T-helper 9 cell (primary cell): ENCODE data around the gene CTIF.

ENCODE experiments used
- DNase-seq: peaks from one replicate; pipeline ENCODE4 v3.0.0-alpha.2; 2020

The CTIF gene

DNA sequence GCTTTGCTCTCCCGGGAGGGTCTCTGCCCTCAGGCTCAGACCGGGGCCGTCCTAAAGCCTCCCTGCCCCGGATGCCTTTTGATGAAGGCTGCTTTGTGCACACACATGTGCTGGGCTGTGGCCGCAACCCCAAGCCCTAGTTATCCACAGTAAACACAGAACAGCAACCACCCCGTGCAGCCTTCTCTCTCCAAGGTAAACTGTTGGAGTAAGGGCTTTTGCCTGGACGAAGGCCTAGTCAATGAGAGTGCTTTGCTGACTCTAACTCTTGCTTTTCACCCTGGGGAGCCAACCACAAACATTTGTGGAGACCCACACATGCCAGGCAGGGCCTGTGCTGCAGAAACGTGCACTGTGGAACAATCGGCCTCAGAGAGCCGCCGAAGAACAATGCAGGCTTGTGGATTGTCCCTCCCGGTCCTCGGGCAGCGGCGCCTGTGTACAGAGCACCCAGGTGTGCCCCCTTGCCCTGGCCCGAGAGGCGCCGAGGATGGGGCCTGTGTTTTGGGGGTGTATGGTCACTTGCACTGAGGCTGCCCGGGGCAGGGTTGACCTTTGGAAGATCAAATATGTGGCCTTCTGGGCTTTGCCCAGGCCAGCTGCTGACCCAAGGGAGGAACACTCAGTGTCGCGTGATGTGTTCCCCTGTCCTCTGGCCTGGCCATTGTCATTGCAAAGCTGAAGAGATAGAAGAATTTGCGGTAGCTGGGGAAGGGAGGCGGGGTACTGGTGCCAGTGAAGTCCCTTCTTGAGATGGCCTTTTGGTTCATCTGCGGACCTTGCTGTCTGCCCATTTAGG lies 37.0 kb downstream of the CTIF start:
- DNase-seq: no peak

- no peak for DNase-seq
Observed at GRCh38 chr18:48576457-48576771, 37.6 kb downstream of the CTIF start.

DNA sequence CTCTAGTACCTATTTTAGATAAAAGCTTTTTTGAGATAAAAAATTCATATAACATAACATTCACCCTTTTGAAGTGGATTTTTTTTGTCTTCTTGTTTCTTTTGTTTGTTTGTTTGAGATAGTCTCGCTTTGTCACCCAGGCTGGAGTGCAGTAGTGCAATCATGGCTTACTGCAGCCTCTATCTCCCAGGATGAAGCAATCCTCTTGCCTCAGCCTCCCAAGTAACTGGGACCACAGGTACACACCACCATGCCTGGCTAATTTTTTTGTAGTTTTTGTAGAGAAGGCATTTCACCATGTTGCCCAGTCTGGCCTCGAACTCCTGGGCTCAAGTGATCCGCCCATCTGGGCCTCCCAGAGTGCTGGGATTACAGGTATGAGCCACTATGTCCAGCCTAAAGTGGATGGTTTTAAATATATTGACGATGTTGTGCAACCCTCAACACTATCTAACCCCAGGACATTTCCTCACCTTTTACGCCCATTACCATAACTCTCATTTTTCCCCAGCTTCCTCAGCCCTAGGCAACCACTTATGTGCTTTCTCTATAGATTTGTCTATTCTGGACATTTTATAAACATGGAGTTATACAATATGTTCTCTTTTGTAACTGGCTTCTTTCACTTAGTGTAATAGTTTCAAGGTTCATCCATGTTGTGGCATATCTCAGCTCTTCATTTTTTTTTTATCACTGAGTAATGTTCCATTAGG lies 38.8 kb downstream of the CTIF start:
- no peak for DNase-seq

- no peak for DNase-seq
Observed at GRCh38 chr18:48578289-48578688, 39.5 kb downstream of the CTIF start.

DNA sequence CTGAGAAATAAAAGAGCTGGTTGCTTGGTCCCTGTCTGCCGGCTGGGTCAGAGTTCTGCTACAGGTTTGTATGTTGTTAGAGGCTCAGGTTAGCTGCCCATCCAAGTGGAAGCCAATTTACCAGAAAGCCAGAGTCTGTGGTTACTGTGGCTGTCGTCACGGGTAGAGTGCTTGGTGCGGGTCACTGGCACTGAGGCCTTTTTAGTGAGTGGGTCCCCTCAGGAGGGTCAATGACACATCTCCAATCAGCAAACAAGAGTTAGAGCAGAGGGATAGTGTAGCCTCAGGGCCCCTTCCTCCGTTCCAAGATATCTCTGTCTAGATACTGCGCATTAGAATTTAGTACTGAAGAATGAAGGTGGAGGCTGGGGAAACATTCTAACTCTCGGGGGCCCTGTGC lies 41.2 kb downstream of the CTIF start:
- DNase-seq: no peak

DNA sequence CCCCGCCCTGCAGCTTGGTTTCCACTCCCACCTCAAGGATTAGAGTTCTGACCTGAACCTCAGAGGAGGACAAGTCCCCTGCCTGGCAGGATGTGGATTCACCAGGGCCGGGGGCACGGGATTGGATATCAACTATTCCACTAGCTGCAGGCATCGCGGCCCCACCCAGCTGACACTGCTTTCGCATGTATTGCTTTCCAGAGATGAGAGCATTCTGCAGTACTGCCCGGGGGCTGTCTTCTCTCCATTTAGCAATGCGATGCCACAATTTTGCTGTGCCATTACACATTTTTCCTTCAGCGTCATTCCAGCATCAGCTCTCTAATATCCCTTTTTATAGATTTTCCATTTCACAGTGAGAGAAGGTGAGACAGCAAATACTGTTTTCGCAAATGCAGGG lies 42.0 kb downstream of the CTIF start:
- no peak for DNase-seq

GRCh38 chr18:48581206-48581605 lies 42.4 kb downstream of the CTIF start:
- DNase-seq: no peak

DNA sequence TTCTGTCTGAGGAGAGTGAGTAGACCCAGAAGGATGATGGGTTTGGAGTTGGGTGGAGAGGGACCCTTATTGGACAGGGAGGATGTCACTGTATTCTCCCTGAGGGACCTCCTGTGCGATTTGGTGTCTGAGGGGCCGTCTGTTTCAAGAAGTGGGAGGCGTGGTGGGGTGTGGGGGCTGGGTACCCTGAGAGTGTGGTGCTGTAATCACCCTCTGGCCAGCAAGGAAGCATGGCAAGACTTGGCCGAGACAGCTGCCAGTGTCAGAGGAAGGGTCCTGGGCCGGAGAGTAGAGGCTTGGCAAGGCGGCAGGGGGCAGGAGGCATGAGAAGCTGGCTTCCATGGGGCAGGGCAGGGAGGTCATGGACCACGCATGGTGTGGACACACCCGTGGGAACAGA lies 43.1 kb downstream of the CTIF start:
- DNase-seq: no peak

DNA sequence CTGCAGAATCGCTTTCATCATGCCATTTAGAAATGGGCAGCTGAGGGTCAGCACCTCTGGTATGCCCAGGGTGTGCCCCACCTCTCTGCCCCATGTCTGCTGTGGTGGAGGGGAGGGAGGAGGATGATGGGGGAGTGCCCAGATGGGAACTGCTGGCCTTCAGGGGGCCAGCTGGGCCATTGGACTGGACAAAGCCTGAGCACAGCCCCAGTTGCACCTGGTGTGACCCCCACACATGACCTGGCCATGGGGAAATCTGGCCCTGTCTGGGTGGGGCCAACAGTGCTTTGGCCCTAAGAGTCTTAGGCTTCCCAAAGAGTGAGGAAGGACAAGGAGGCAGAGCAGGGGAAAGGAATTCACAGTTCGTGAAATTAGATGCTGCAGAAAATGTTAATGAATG lies 44.1 kb downstream of the CTIF start:
- DNase-seq: no peak

DNA sequence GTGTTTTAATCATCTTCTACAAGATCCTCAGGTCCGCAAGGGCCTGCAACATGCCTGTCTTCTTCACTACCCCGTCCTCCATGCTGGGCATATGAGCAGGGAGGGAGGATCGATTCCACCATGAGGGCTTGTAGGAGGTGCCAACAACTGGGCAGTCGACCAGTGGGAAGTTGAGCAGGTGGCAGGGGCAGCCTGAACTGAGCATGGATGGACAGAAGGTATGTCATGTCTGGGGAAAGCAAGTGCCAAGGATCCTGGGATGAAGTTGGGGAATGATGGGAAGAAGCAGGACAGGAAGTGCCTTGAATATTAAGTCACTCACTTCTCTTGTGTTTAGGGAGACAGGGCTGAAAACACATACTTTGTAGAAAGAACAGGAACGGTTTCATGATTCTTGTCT lies 44.7 kb downstream of the CTIF start:
- no peak for DNase-seq

DNA sequence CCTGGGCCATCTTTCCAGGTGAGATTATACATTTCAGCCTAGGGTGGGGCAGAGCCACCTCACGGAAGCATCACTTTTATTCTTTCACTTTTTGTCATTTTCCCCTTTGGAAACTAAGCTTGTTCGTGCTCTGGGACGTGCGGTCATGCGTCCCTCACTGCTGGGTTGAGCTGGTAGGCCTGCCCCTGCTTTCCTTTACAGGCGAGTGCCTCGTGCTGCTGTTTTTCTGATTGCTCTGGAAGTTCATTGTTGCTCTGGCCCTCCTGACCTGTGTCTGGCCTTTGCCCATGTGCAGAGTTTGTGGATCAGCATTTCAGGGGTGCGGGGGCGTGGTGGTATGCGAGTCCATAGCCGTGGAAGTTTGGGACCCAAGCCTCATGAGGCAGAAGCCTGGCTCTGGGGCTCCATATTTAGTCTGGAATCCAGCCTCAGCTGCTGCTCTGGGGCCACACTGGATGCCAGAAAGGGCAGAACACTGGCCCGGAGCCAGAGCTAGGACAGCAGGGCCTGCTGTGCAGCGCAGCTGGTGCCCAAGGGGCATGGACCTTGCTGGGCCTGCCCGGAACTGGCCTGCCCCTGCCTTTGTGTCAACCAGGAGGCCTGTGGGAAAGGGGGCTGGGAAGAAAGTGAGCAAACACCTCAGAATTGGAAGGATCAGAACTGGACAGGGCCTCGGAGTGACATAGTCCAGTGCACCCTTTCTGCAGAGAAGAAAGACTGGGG lies 51.1 kb downstream of the CTIF start:
- no peak for DNase-seq

- no peak for DNase-seq
Observed at GRCh38 chr18:48590678-48591077, 51.8 kb downstream of the CTIF start.

- no peak for DNase-seq
Observed at GRCh38 chr18:48592540-48593171, 53.8 kb downstream of the CTIF start.

GRCh38 chr18:48594471-48595094 lies 55.8 kb downstream of the CTIF start:
- DNase-seq: no peak

- DNase-seq: no peak
Observed at GRCh38 chr18:48595703-48596218, 56.9 kb downstream of the CTIF start.

- no peak for DNase-seq
Observed at GRCh38 chr18:48597110-48597509, 58.3 kb downstream of the CTIF start.

DNA sequence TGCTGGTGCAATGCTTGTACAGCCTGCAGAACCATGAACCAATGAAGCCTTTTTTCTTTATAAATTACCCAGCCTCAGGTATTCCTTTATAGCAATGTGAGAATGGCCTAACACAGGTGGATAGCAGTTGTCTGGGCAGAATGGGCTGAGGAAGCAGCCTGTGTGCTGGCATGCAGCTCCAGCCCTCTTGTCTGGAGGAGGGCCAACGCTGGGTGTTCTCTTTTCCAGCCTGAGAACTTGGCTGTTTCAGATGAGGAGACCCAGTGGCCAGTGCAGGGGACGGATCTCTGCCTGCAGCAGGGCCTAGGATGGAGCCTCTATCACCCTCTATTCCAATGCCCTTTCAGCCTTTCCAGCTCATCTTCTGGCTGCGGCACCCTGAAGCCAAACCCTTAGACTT lies 58.8 kb downstream of the CTIF start:
- no peak for DNase-seq

GRCh38 chr18:48599391-48599790 lies 60.6 kb downstream of the CTIF start:
- DNase-seq: no peak

GRCh38 chr18:48600046-48600445 lies 61.2 kb downstream of the CTIF start:
- DNase-seq: no peak

DNA sequence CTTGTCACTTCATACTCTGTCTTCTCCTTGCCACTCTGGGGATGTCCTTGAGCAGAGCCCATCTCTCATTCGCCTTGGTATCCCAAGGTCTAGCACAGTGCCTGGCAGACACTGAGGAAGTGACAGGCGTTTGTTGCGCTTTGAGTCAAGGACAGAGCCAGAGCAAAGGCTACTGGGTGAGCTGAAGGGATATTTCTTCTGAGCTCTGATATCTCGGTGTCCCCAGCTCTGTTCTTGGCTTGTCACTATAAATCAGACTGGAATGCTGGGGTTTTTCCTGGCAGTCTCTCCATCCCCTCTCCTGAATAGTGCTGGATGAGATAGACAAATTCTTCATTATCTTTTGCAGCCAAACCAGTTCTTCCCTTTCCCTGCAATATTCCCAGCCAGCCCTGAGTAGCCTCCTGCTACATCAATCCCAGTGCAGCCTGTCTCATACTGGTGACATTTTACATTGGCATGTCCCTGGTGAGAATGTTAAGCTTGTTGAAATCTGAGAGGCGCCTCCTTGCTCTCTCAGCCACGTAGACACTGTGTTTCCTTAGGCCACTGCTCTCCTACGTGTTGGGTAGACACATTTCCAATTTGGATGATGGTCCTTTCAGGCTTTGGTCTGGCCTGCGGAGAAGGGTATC lies 61.7 kb downstream of the CTIF start:
- no peak for DNase-seq

GRCh38 chr18:48601343-48601742 lies 62.5 kb downstream of the CTIF start:
- no peak for DNase-seq

- DNase-seq: no peak
Observed at GRCh38 chr18:48602759-48603390, 64.0 kb downstream of the CTIF start.
